DND-41 (cell line): ENCODE data around the gene SLC1A2.

Experiments used
- CTCF ChIP-seq: IDR thresholded peaks from 2 replicates; pipeline ENCODE4 v1.5.1; 2012; ENCODE audit warnings: borderline replicate concordance, low read length, moderate library complexity, mild to moderate bottlenecking; ENCODE audit not compliant: poor library complexity, severe bottlenecking; ENCODE audit errors: extremely low read depth
- EZH2 ChIP-seq: IDR thresholded peaks from 3 replicates; pipeline ENCODE4 v1.6.1; 2012; ENCODE audit warnings: borderline replicate concordance, low read depth, mild to moderate bottlenecking, moderate library complexity, low read length, inconsistent platforms; ENCODE audit not compliant: severe bottlenecking

DNA sequence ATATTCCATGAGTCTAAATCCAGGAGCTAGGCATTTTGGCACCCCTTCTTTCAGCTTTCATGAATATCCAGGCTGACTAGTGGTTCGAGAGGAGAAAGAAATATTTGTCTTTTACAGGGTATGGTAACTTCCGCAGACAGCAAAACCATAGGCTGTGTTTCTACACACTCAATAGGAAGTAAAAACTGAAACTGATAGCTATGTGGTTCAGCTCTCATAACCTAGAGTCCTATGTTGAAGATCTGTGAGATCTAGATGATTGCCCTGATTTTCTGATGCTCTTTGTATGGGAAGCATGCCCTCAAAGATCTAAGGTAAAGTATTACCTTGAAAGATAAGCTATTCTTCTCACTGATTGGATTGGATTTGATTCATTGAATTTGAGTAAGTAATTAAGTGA lies 162.1 kb downstream of the SLC1A2 start:
- TF ChIP-seq CTCF = no peak
- no peak for TF ChIP-seq EZH2
